PFSK-1 (cell line): Measurements from ENCODE around the gene ZNF593.

Source experiments
- FOXP2 ChIP-seq: optimal IDR thresholded peaks from 2 replicates; pipeline ENCODE3; 2011; ENCODE audit warnings: borderline replicate concordance, control low read depth, inconsistent platforms; ENCODE audit not compliant: insufficient read depth; ENCODE audit errors: extremely low read length, extremely low read depth
- POLR2AphosphoS5 ChIP-seq: IDR thresholded peaks from 2 replicates; pipeline ENCODE4 v1.6.1; 2012; ENCODE audit warnings: low read depth, mild to moderate bottlenecking, control low read depth, low read length, moderate library complexity
- REST ChIP-seq, 2 experiments: IDR thresholded peaks; 2 replicates each; pipeline versions ENCODE4 v1.6.1 to v1.8.0; 2011 to 2012; ENCODE audit warnings: low read depth in 2 of 2, low read length in 2 of 2, control low read depth in 1 of 2, inconsistent platforms in 1 of 2, mild to moderate bottlenecking in 1 of 2, moderate library complexity in 1 of 2; ENCODE audit not compliant: insufficient read depth in 1 of 2
- SIN3A ChIP-seq: IDR thresholded peaks from 2 replicates; pipeline ENCODE4 v1.6.1; 2012; ENCODE audit warnings: mild to moderate bottlenecking, low read length, moderate library complexity, borderline replicate concordance; ENCODE audit not compliant: insufficient read depth
- TAF1 ChIP-seq: IDR thresholded peaks from 2 replicates; pipeline ENCODE4 v1.6.1; 2012; ENCODE audit warnings: low read length, control low read depth, borderline replicate concordance; ENCODE audit not compliant: insufficient read depth

GRCh38 chr1:26215246-26215645 is 45.5 kb downstream of the ZNF593 start:
- no peak for TF ChIP-seq TAF1
- TF ChIP-seq FOXP2, result no peak
- TF ChIP-seq REST (IDR thresholded peaks at IDR 0.05; ENCODE audit: insufficient read depth in 1 of 2, low read depth in 2 of 2, low read length in 2 of 2), result no peak
- no peak for TF ChIP-seq POLR2AphosphoS5
- no peak for TF ChIP-seq SIN3A
